T-helper 17 cell (primary cell): ENCODE results near the gene SH2D6. TPM values are rescaled to one million over a fixed set of nuclear protein-coding genes. Genes with fewer than 3 reads are reported as not detected.
"Not testable (repeated sequence)": the region's sequence is repeated elsewhere in the genome, so short reads cannot be mapped to it uniquely, and the experiment has no call there.

Experiments
- ATAC-seq: fragments of 150-1000 bp; cut with Tn5 transposase; 2 replicates; pipeline ENCODE4 v1.10.0; 2021; ENCODE audit warnings: mild to moderate bottlenecking, moderate library complexity
- DNase-seq, 3 donors: peaks; one replicate each; pipeline versions ENCODE4 v3.0.0 to v3.0.0-alpha.2; 2020 to 2021
- H3K9me3 ChIP-seq: one replicate; pipeline ENCODE4 v1.7.0; 2013; ENCODE audit warnings: low read length, mild to moderate bottlenecking; ENCODE audit not compliant: control insufficient read depth, poor library complexity, severe bottlenecking
- H3K27ac Mint-ChIP-seq: one replicate; pipeline ENCODE4 v1.8.0; 2022; ENCODE audit warnings: mild to moderate bottlenecking, moderate library complexity, mixed read lengths
- H3K27me3 Mint-ChIP-seq: one replicate; pipeline ENCODE4 v1.8.0; 2022; ENCODE audit warnings: mixed read lengths
- H3K36me3 Mint-ChIP-seq: one replicate; pipeline ENCODE4 v1.8.0; 2022; ENCODE audit warnings: low read depth, mixed read lengths
- H3K4me1 Mint-ChIP-seq: one replicate; pipeline ENCODE4 v1.8.0; 2022; ENCODE audit warnings: mild to moderate bottlenecking, mixed read lengths
- H3K4me3 Mint-ChIP-seq: one replicate; pipeline ENCODE4 v1.8.0; 2022; ENCODE audit warnings: mild to moderate bottlenecking, moderate library complexity, mixed read lengths
- total RNA-seq, 4 donors: library from RNA in 2 of 4; stranded (reverse) in 2 of 4; gene quantifications; one replicate each; pipeline ENCODE4 v1.2.3 and lab custom pipeline; 2022 to 2026

Gene SH2D6
- total RNA-seq, 2 donors from 2014 or later = 0.26 to 0.40 TPM

DNA sequence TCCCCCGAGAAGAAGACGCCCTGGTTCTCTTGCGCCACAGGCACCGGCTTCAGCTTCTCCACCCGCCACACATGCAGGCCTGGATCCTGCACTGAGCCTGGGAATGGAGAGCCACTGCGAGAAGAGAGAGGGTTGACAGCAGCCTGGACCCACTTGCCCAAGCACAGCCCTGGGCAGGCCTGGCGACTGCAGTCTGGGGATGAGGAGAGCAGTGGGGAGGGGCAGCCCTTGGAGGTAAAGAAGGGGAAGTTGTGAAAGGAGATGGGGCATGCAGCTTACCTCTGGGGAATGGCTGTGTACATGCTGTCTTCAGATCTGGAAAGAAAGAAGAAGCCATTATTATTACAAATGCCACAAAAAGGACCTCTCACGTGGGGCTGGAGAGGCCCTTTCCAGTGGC is 16.7 kb upstream of the SH2D6 start:
- Mint-ChIP-seq H3K36me3 (peaks cover 5% of the 10 kb centered on the region), H3K27me3 (no peaks in the 10 kb centered on the region), H3K4me3 (no peak overlapping the region), H3K27ac (peak overlapping the region; percentile 9), H3K4me1 (peaks cover 17% of the 10 kb centered on the region)
- no peaks in the 10 kb centered on the region for H3K9me3 ChIP-seq
- DNase-seq (no peak), ATAC-seq (no peak)

DNA sequence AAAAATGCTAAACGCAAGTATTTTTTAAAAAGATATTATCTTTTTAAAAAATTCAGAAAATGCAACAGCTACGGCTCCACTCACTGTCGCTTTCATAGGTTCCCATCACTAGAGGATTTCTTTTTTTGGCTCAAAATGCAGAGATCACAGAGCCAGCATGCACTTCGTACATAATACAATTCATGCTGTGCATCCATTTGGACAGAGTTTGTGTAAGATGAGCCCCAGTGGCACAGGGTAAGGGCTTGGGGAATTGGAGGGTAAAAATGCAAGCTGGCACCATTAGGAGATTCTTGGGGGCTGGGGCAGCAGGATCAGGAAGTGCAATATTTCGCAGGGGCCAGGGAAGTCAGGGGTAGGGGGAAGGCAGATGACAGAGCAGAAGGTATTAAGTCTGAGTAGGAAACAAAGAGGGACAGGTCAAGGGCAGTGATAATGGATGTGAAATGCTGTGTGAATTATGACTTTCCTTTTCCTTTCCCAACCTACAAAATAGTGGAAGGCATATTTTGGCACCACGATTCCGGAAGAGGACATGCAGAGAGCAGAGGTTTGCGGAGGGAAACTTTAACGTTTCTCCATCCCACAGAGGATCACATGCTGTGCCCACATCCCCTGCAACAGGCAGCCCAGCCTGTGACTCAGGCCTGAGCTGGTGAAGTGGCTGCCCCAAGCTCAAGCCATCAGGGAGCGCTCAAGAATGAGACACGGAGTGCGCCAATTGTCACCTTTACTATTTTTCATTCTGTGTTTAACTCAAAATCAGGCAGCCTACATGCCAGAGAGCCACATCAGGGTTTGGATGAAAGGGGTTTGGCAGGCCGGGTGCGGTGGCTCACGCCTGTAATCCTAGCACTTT is 13.1 kb upstream of the SH2D6 start:
- DNase-seq (peak in 1 of 3 donors; percentile 44), ATAC-seq (peak; percentile 86)
- Mint-ChIP-seq H3K27ac (peak overlapping the region; percentile 91), H3K4me1 (peaks cover 40% of the 10 kb centered on the region), H3K27me3 (no peaks in the 10 kb centered on the region), H3K4me3 (peak overlapping the region; percentile 85), H3K36me3 (peaks cover 2% of the 10 kb centered on the region)
- no peaks in the 10 kb centered on the region for H3K9me3 ChIP-seq

DNA sequence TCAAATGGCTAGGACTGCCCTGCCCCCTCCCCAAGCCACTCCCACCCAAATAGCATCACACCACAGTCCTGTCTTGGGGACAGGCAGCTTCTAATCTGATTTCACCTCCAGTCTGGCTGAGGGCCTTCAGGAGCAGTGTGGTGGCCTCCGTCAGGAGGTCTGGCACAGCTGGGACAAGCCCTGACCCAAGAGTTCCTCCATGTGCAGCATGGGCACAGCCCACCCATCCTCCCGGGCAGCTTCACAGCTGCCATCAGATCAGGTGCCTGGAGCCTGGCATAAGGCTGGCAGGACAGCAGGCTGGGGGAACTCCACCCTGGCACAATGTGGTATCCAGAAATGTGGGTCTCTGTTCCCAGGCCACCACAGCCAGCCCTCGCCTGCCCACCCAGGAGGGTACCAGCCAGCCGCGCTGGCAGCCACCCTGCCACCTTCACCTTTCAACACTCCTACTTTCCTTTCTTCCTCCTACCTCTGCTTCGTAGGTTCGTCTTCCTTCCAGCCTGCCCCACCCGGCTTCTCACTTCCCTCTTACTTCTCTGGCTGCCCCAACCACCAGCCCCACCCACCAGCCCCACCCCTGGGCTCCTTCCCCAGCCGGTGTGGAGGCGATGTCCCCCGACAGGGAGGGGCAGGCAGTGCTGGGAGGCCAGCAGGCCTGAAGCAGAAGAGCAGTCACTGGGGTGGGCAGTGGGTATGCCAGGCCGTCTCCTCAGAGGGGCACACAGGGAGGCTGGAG is 8.5 kb upstream of the SH2D6 start, which contains the start of gene CAPG:
Gene CAPG, minus strand, starts transcription at position 522 of the 739 bp plus-strand sequence. CDS start 8,221 bp downstream, outside the sequence.
- DNase-seq = no peak
- H3K9me3 ChIP-seq = no peaks in the 10 kb centered on the region
- H3K4me1 Mint-ChIP-seq = peaks cover 43% of the 10 kb centered on the region
- H3K4me3 Mint-ChIP-seq = peak within 1 kb of the TSS; percentile 94
- H3K36me3 Mint-ChIP-seq = peaks cover 2% of the 10 kb centered on the region
- H3K27me3 Mint-ChIP-seq = no peaks in the 10 kb centered on the region
- peak; percentile 35 for ATAC-seq
- H3K27ac Mint-ChIP-seq = peak within 1 kb of the TSS; percentile 91

DNA sequence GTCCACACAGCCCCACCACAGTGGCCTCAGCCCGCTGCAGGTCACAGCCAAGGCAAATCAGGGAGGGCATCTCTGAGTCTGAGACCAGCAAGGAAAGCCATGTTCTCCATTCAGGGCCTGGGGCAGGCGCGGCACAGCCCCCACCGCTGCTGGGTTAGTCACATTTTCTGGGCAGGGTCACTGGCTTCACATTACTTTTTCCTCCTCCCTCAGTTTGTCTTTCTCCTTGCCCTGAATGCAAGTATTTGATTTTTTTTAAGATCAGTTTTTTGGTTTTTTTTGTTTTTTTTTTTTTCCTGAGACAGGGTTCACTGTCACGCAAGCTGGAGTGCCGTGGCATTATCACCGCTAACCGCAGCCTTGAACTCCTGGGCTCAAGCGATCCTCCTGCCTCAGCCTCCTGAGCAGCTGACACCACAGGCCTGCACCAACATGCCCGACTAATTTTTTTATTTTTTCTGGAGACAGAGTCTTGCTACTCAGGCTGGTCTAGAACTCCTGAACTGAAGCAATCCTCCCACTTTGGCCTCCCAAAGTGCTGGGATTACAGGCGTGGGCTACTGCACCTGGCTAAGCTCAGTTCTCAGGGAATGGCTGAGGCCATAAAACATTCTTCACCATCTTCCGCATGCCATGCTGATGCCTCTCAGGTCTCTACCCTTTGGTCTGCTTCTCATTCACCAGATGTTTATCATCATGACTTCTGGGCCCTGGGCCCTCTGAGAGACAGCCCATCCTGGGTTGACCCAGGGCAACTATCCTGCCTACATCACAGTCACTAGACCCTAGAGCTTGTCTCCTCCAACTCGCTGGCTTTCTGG is 7.7 kb upstream of the SH2D6 start:
- DNase-seq (no peak), ATAC-seq (no peak)
- peaks cover 2% of the 10 kb centered on the region for H3K36me3 Mint-ChIP-seq
- H3K27me3 Mint-ChIP-seq = no peaks in the 10 kb centered on the region
- H3K4me1 Mint-ChIP-seq = peaks cover 40% of the 10 kb centered on the region
- H3K9me3 ChIP-seq = no peaks in the 10 kb centered on the region
- peak overlapping the region; percentile 91 for H3K27ac Mint-ChIP-seq
- H3K4me3 Mint-ChIP-seq = peak overlapping the region; percentile 94

DNA sequence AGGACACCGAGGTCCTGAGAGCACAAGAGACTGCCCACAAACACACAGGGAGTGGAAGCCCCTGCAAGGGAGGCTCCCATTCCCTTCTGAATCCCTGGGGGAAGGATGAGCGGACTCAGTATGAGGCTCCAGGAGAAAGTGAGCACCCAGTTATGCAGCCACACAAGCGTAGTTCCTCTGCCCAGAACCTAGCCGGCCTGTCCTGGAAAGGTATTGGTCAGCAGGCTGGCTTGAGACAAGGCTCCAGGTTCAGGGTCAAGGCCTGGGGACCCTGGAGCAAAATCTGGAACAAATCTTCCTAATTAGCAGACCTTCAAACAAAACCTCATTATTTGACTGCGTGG is 7.1 kb upstream of the SH2D6 start:
- peaks cover 38% of the 10 kb centered on the region for H3K4me1 Mint-ChIP-seq
- no peak for DNase-seq
- no peaks in the 10 kb centered on the region for H3K27me3 Mint-ChIP-seq
- no peaks in the 10 kb centered on the region for H3K9me3 ChIP-seq
- peak overlapping the region; percentile 94 for H3K4me3 Mint-ChIP-seq
- no peak for ATAC-seq
- H3K27ac Mint-ChIP-seq = no peak overlapping the region
- H3K36me3 Mint-ChIP-seq = peaks cover 2% of the 10 kb centered on the region

DNA sequence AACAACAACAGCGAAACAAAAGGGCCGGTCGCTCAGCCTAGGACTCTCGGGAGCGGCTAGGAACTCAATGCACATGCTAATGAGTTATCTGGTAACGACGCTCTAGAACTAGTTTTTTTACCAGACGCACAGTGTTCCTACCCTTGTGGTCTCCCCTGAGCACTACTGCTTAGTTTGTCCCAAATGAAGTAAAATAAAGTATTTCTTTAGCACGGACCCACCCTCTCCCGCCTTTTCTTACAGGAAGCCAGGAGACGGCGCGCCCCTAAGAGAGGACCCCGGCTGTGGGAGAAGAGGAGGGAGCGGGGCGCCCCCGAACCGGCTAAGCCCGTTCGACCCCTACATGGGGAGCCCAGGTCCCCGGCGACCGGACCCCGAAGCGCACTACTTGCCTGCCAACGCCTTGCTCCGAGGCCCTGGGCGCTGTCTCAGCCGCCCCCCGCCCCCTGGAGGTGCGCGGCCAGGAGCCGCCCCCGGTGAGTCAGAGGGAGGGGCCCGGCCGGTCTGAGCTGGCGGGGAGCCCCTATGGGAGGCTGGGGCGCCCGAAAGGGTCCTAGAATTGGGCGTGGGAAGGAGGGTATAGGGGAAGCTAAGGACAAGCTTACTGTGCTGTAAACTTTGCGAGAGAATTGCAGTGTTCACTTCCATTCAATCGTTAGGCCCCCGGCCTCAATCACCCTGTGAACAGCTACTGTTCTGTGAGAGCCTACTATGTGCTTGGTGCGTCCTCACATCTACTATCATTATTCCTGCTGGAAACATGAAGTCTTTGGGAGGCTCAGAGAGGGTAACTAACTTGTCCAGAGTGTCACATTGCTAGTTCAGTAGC is 4.7 kb upstream of the SH2D6 start:
- ATAC-seq = no peak
- peak in 1 of 3 donors; percentile 34 for DNase-seq
- H3K27me3 Mint-ChIP-seq = no peaks in the 10 kb centered on the region
- H3K36me3 Mint-ChIP-seq = peaks cover 2% of the 10 kb centered on the region
- peaks cover 27% of the 10 kb centered on the region for H3K4me1 Mint-ChIP-seq
- H3K27ac Mint-ChIP-seq = no peak overlapping the region
- peak overlapping the region; percentile 63 for H3K4me3 Mint-ChIP-seq
- H3K9me3 ChIP-seq = no peaks in the 10 kb centered on the region

DNA sequence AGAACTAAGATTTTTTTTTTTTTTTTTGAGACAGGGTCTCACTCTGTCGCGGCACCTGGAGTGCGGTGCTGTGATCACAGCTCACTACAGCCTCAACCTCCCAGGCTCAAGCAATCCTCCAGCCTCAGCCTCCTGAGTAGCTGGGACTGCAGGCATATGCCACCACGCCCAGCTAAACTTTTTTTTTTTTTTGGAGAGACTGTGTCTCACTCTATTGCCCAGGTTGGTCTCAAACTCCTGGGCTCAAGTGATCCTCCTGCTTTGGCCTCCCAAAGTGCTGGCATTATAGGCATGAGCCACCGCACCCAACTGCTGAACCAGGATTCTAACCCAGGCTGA is 4.1 kb upstream of the SH2D6 start:
- H3K27me3 Mint-ChIP-seq, H3K36me3 Mint-ChIP-seq, H3K9me3 ChIP-seq, ATAC-seq, H3K27ac Mint-ChIP-seq, DNase-seq, H3K4me3 Mint-ChIP-seq: not testable (repeated sequence)
- peaks cover 29% of the 10 kb centered on the region for H3K4me1 Mint-ChIP-seq

DNA sequence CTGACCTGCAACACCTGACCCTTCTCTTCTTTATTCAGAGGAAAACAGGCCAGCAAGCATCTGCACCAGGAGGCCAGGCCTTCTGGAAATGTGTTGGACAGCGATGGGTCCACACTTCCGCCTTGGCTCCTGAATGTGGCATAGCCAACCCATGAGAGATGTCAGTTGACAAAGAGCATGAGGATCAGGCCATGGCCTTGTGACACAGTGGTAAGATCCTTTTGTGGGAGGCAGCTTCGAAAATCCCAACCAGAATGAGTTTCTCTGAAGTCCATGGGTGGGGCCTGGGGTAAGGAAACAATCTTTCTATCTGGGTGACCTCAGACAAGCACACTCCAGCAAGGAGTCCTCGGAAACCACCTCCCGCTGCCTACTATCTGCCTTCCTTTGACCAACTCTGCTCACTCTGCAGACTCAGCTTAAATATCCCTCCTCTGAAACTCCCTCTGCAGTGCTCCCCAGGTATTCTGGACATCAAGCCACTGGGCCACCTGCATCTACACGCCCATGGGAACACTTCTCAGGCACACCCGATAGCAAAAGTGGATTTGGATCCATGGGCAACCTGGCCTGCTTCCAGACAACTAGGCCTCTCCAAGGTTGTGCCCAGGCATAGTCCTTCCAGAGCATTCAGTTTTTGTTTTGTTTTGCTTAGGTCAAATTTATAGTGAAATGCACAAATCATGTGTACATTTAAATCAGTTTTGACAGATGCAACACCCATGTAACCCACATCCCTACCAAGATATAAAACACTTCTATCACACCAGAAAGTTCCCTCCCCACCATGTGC is 3.6 kb upstream of the SH2D6 start:
- Mint-ChIP-seq H3K27ac (no peak overlapping the region), H3K4me3 (no peak overlapping the region), H3K27me3 (no peaks in the 10 kb centered on the region), H3K36me3 (peaks cover 2% of the 10 kb centered on the region), H3K4me1 (peaks cover 27% of the 10 kb centered on the region)
- no peaks in the 10 kb centered on the region for H3K9me3 ChIP-seq
- ATAC-seq = no peak
- no peak for DNase-seq

DNA sequence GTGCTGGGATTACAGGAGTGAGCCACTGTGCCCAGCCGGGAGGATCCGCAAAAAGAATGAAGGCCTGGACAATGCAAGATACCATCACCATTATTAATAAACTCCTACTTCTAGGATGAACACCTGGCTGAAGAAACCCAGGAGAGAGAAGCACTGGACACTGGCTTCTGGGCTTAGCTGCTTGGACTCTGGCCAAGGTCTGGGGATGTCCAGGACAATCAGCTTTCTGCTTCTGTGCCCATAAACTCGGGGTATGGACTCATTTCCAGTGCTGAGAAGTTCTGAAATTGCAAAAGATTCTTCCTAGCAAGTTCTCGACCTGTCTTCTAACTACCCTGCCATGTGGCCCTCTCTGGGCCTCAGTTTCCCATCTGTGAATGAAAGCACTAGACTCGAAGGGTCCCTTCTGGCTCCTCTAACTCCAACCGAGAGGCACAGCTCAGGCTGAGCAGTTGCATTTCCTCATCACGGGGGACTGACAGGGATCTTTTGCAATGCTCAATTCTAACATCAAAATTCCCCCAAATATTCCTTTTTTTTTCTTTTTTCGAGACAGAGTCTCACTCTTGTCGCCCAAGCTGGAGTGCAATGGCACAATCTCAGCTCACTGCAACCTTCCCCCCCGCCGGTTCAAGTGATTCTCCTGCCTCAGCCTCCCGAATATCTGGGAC is 2.4 kb upstream of the SH2D6 start:
- Mint-ChIP-seq H3K4me1 (peaks cover 25% of the 10 kb centered on the region), H3K36me3 (no peaks in the 10 kb centered on the region), H3K27me3 (no peaks in the 10 kb centered on the region), H3K4me3 (no peak overlapping the region), H3K27ac (peak overlapping the region; percentile 4)
- no peak for DNase-seq
- no peak for ATAC-seq
- H3K9me3 ChIP-seq = no peaks in the 10 kb centered on the region

DNA sequence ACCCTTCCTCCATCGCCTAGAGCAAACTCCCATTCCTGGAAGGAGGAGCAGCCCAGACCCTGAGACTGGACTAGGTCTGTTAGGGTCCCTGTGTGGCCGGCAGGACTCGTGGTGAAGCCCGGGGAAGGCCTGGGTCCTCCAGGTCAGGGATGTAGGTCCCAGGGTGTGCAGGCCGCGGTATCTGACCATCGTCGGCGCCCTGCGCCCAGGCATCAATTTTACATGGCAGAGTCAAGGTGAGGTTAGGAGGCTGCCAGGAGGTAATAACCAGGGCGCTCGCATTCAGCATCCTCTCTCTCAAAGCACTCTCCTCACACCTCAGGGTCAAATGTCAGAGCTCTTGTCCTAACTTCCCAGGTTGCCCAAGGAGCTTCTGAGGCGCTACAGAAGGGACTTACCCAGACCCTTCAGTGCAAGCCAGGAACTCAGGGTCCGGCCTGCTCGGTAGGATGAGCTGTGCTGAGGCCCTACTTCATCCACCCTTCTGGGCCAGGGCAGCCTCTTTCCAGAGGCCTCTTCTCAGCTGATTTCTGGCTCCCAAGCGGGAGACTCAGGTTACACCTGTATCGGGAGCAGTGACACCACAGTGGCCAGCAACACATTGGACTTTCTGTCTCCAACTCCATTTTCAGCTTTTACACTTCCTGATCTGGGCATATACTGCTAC is 628 bp downstream of the SH2D6 start:
- ATAC-seq (no peak), DNase-seq (no peak)
- peak overlapping the region; percentile 88 for H3K27ac Mint-ChIP-seq
- H3K4me3 Mint-ChIP-seq = peak overlapping the region; percentile 95
- H3K36me3 Mint-ChIP-seq = no peaks in the 10 kb centered on the region
- H3K9me3 ChIP-seq = no peaks in the 10 kb centered on the region
- no peaks in the 10 kb centered on the region for H3K27me3 Mint-ChIP-seq
- H3K4me1 Mint-ChIP-seq = peaks cover 26% of the 10 kb centered on the region

DNA sequence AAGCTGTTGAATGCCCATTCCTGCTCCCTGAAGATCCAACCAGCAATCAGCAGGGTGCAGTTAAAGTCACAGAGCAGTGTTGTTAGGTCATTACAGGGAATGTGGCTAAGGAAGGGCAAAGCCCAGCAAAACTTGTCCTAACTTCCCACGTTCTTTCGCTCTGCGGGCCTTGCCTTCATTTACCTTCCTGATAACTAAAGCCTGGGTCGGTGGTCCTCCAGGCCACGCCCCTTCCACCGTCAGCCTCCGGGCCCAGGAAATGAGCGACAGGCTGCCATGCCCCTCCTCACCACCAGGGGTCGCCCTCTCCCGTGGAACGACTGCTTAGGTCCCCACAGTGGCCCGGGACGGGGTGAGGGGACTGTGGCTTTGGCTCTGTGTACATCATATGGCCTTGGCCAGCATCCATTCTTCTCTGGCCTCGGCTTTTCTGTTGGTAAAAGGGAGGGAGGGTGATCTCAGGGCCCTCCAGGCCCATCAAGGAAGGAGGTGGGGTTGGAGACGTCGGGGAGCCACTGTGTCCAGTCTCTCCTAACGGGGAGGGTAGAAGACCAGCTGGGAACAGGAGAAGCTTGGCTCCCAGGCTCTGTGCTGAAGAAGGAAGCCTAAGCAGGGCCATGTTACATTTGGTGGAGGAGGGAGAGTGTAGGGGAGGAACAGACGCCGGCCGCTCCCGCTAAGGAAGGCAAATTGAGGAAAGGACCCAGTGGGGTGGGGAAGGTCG is 2.2 kb downstream of the SH2D6 start:
- ATAC-seq (peak; percentile 74), DNase-seq (peak; percentile 83 to 89 (median 84))
- no peaks in the 10 kb centered on the region for H3K27me3 Mint-ChIP-seq

More for the DNA sequence above, 2.2 kb downstream of the SH2D6 start:
- peak overlapping the region; percentile 92 for H3K27ac Mint-ChIP-seq
- peaks cover 20% of the 10 kb centered on the region for H3K4me1 Mint-ChIP-seq
- H3K9me3 ChIP-seq = no peaks in the 10 kb centered on the region
- peak overlapping the region; percentile 88 for H3K4me3 Mint-ChIP-seq
- no peaks in the 10 kb centered on the region for H3K36me3 Mint-ChIP-seq
